Measurements from ENCODE around the gene MTERF2.

DNA sequence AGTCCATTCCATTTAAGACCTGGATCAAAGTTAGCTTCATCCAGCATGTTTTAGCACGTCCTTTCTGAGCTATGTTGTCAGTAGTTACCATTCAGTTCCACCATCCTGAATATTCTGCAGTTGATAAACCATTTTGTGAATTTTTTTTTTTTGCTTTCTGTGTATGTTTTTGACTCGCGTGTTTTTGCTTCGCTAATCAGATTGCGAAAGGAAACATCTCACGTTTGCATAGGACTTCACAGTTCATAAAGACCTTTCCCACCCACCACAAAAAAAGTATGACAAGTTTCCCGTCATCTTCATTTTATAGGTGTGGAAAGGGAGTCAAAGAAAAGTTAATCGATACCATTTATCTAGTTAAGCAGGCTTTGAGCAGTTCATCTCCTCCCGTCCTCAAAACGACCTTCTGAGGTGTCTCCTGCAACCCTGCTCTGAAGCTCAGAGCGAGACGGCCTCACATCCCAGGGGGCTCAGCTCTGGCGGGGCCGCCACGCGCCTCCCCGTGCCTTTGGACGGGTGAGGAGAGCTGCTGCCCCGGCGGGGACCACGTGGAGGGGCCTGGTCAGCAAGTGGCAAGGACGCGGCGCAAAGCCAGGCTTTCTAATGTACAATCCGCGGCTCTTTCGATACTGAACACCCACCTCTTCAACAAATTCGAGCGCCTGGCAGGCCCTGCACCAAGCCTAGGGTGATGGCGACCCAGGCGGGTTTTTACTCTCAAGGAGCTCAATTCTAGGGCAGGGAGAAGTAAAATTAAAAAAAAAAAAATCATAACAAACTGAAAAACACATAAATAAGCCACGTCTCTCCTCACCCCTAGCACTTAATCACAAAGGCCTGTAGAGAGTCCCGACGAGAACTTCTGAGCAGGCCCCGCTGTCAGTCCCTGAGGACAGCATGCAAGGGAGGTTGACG is 32.2 kb downstream of the MTERF2 start:
- no peak for TF ChIP-seq REST (IDR thresholded peaks at IDR 0.05; ENCODE audit: low read depth)
- TF ChIP-seq, protein P1, sequence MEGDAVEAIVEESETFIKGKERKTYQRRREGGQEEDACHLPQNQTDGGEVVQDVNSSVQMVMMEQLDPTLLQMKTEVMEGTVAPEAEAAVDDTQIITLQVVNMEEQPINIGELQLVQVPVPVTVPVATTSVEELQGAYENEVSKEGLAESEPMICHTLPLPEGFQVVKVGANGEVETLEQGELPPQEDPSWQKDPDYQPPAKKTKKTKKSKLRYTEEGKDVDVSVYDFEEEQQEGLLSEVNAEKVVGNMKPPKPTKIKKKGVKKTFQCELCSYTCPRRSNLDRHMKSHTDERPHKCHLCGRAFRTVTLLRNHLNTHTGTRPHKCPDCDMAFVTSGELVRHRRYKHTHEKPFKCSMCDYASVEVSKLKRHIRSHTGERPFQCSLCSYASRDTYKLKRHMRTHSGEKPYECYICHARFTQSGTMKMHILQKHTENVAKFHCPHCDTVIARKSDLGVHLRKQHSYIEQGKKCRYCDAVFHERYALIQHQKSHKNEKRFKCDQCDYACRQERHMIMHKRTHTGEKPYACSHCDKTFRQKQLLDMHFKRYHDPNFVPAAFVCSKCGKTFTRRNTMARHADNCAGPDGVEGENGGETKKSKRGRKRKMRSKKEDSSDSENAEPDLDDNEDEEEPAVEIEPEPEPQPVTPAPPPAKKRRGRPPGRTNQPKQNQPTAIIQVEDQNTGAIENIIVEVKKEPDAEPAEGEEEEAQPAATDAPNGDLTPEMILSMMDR (IDR thresholded peaks at IDR 0.05 in 2 of 3, conservative IDR thresholded peaks at IDR 0.05 in 1 of 3; ENCODE audit: borderline replicate concordance in 1 of 3, insufficient read depth in 1 of 3, low read depth in 2 of 3, low read length in 2 of 3), result no peak
- no peak for TF ChIP-seq POLR2A (IDR thresholded peaks at IDR 0.05; ENCODE audit: borderline replicate concordance, extremely low read depth, insufficient read depth, insufficient read length)
